Panc1 (cell line): ENCODE data around the gene GRAMD1A.

Experiments used
- TCF7L2 ChIP-seq: IDR thresholded peaks from 2 replicates; pipeline ENCODE4 v1.6.1; 2011; ENCODE audit warnings: mild to moderate bottlenecking, low read depth, low read length, inconsistent platforms
- TF ChIP-seq, protein P1 (sequence below): fragments of 450-650 bp; IDR thresholded peaks from 2 replicates; pipeline ENCODE4 v1.5.1; 2017; ENCODE audit warnings: mild to moderate bottlenecking

DNA sequence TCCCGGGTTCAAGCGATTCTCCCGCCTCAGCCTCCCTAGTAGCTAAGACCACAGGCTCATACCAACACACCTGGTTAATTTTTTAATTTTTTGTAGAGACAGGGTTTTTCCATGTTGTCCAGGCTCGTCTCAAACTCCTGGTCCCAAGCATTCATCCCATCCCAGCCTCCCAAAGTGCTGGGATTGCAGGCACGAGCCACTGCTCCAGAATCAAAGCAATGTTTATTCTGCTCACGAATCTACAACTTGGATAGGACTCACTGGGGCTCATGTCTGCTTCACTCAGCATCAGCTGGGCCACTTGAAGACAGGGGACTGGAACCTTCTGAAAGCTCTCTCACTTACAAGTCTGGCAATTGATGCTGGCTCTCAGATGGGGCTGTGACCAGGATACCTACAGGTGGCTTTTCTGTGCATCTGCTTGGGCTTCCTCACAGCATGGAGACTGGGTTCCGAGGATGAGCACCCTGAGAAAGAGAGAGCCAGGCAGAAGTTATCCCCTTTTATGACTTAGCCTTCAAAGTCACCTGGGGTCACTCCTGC, 27.9 kb upstream of the GRAMD1A start:
- TF ChIP-seq, protein P1, sequence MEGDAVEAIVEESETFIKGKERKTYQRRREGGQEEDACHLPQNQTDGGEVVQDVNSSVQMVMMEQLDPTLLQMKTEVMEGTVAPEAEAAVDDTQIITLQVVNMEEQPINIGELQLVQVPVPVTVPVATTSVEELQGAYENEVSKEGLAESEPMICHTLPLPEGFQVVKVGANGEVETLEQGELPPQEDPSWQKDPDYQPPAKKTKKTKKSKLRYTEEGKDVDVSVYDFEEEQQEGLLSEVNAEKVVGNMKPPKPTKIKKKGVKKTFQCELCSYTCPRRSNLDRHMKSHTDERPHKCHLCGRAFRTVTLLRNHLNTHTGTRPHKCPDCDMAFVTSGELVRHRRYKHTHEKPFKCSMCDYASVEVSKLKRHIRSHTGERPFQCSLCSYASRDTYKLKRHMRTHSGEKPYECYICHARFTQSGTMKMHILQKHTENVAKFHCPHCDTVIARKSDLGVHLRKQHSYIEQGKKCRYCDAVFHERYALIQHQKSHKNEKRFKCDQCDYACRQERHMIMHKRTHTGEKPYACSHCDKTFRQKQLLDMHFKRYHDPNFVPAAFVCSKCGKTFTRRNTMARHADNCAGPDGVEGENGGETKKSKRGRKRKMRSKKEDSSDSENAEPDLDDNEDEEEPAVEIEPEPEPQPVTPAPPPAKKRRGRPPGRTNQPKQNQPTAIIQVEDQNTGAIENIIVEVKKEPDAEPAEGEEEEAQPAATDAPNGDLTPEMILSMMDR = no peak
- TF ChIP-seq TCF7L2 = no peak
